ENCODE data around the gene LAMC2.

LAMC2 gene

GRCh38 chr1:183287191-183287675 lies 101.2 kb downstream of the LAMC2 start:
- DNase-seq (ENCODE audit: low spot score), result no peak

GRCh38 chr1:183288583-183288982 lies 102.5 kb downstream of the LAMC2 start:
- DNase-seq (ENCODE audit: low spot score), result no peak

DNA sequence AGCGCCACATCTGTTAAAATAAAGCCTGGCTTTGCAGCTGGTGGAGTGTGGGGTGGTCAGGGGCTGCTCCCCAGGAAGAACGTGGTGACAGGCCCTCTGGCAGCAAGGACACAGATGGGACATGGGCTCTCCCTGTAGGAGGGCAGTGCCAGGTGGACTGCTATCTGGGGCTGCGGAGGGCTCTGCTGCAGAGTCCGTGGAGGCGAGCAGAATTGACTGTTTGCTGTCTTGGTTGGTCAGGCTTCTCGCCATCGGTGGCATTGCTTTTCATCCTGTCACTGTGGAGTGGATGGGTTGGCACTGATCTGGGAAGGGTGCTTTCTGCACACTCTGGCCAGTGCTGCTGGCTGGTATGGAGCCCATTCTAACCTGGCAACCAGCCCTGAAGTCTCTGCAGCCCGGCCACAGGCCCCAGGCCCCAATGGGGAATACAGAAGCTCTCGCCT lies 103.0 kb downstream of the LAMC2 start:
- DNase-seq (ENCODE audit: low spot score), result no peak

DNA sequence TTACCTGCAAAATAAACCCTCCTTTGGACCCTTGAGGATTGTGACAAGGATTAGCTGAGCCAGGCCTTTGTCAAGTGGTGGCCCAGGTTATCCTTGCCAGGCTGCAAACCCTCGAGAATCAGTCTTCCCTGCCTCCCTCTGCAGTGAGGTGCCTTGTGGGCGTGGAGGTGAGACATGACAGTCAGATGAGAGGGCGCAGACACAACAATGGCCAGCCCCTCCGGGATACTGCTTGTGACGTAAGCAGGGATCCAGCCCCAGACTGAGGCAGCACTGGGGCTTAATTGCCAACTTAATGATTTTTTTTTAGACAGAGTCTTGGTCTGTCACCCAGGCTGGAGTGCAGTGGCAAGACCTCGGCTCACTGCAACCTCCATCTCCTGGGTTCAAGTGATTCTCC lies 104.6 kb downstream of the LAMC2 start:
- no peak for DNase-seq (ENCODE audit: low spot score)

- no peak for DNase-seq (ENCODE audit: low spot score)
Observed at GRCh38 chr1:183291216-183291762, 105.2 kb downstream of the LAMC2 start.

GRCh38 chr1:183291802-183292514 lies 105.9 kb downstream of the LAMC2 start:
- no peak for DNase-seq (ENCODE audit: low spot score)

GRCh38 chr1:183293241-183293640 lies 107.2 kb downstream of the LAMC2 start:
- no peak for DNase-seq (ENCODE audit: low spot score)

GRCh38 chr1:183293876-183294275 lies 107.8 kb downstream of the LAMC2 start:
- DNase-seq (ENCODE audit: low spot score), result no peak
